SH-SY5Y (cell line): Measurements from ENCODE around the gene LYVE1.

Experiments used
- GATA2 ChIP-seq: IDR thresholded peaks from 2 replicates; pipeline ENCODE4 v1.6.1; 2011; ENCODE audit warnings: mild to moderate bottlenecking, low read depth, low read length
- GATA3 ChIP-seq: IDR thresholded peaks from 2 replicates; pipeline ENCODE4 v1.6.1; 2011; ENCODE audit warnings: low read depth, mild to moderate bottlenecking, low read length, moderate library complexity

LYVE1 gene

GRCh38 chr11:10556590-10556989, 11.9 kb downstream of the LYVE1 start:
- TF ChIP-seq GATA3 = no peak
- no peak for TF ChIP-seq GATA2

GRCh38 chr11:10551845-10552352, 16.6 kb downstream of the LYVE1 start:
- TF ChIP-seq GATA3 = no peak
- TF ChIP-seq GATA2 = no peak

- no peak for TF ChIP-seq GATA2
- no peak for TF ChIP-seq GATA3
Measured at GRCh38 chr11:10551290-10551592, 17.2 kb downstream of the LYVE1 start.

GRCh38 chr11:10550503-10551289, 17.8 kb downstream of the LYVE1 start:
- TF ChIP-seq GATA2 (no peak), GATA3 (no peak)

- TF ChIP-seq GATA3 (no peak), GATA2 (no peak)
Measured at GRCh38 chr11:10544491-10545465, 23.7 kb downstream of the LYVE1 start.

- no peak for TF ChIP-seq GATA3
- TF ChIP-seq GATA2 = no peak
Measured at GRCh38 chr11:10543782-10544181, 24.7 kb downstream of the LYVE1 start.

GRCh38 chr11:10542776-10543175, 25.7 kb downstream of the LYVE1 start:
- TF ChIP-seq GATA2 = no peak
- TF ChIP-seq GATA3 = no peak

GRCh38 chr11:10541561-10541930, 26.9 kb downstream of the LYVE1 start:
- TF ChIP-seq GATA2 = no peak
- no peak for TF ChIP-seq GATA3

GRCh38 chr11:10540915-10541560, 27.4 kb downstream of the LYVE1 start, which contains the start of gene RNF141:
TSS of gene RNF141 (minus strand) at chr11:10541187. CDS start at chr11:10534158, 7,029 bp downstream.
- TF ChIP-seq GATA3 = no peak
- TF ChIP-seq GATA2 = no peak; the same call in 1 of the 2 replicates

GRCh38 chr11:10540546-10540914, 27.9 kb downstream of the LYVE1 start:
- 0 out of 2 replicates have a peak, but pooled peaks have one; percentile 8 for TF ChIP-seq GATA2
- TF ChIP-seq GATA3 = no peak

- TF ChIP-seq GATA3 (no peak), GATA2 (no peak)
Measured at GRCh38 chr11:10539339-10539738, 29.1 kb downstream of the LYVE1 start.

- TF ChIP-seq GATA3 (no peak), GATA2 (no peak)
Measured at GRCh38 chr11:10538924-10539323, 29.5 kb downstream of the LYVE1 start.

GRCh38 chr11:10537600-10537999, 30.9 kb downstream of the LYVE1 start:
- TF ChIP-seq GATA3 (no peak), GATA2 (no peak)

- no peak for TF ChIP-seq GATA3
Measured at GRCh38 chr11:10534316-10534715, 34.1 kb downstream of the LYVE1 start.

GRCh38 chr11:10533323-10533722, 35.1 kb downstream of the LYVE1 start:
- TF ChIP-seq GATA3 (no peak), GATA2 (no peak)
